AG10803 (cell line): Measurements from ENCODE around the gene RAMP3.

Experiments
- DNase-seq: peaks from one replicate; pipeline ENCODE4 v3.0.0; 2010; ENCODE audit warnings: low read depth
- H3K4me3 ChIP-seq: 2 replicates; pipeline ENCODE4 v1.5.1; 2011; ENCODE audit warnings: mild to moderate bottlenecking, low read length, control low read depth
- CTCF ChIP-seq: conservative IDR thresholded peaks from 2 replicates; pipeline ENCODE4 v1.5.1; 2011; ENCODE audit warnings: mild to moderate bottlenecking, low read length, control low read depth, inconsistent platforms

The RAMP3 gene

GRCh38 chr7:45125193-45125904, 32.2 kb upstream of the RAMP3 start:
- H3K4me3 ChIP-seq = no peak overlapping the region
- DNase-seq = no peak

GRCh38 chr7:45126201-45126600, 31.4 kb upstream of the RAMP3 start:
- H3K4me3 ChIP-seq = no peak overlapping the region
- no peak for TF ChIP-seq CTCF
- DNase-seq = no peak

More at GRCh38 chr7:45125193-45125904, 32.2 kb upstream of the RAMP3 start:
- no peak for TF ChIP-seq CTCF

GRCh38 chr7:45126920-45127319, 30.7 kb upstream of the RAMP3 start:
- DNase-seq = no peak
- H3K4me3 ChIP-seq = no peak overlapping the region
- no peak for TF ChIP-seq CTCF

GRCh38 chr7:45129181-45129800, 28.3 kb upstream of the RAMP3 start:
- no peak for TF ChIP-seq CTCF
- H3K4me3 ChIP-seq = no peak overlapping the region
- no peak for DNase-seq

GRCh38 chr7:45129906-45130305, 27.7 kb upstream of the RAMP3 start:
- no peak for DNase-seq
- no peak for TF ChIP-seq CTCF
- no peak overlapping the region for H3K4me3 ChIP-seq

- no peak for TF ChIP-seq CTCF
Measured at GRCh38 chr7:45130910-45131309, 26.7 kb upstream of the RAMP3 start.

GRCh38 chr7:45131891-45132290, 25.7 kb upstream of the RAMP3 start:
- TF ChIP-seq CTCF = no peak
- DNase-seq = no peak
- no peak overlapping the region for H3K4me3 ChIP-seq

More at GRCh38 chr7:45130910-45131309, 26.7 kb upstream of the RAMP3 start:
- H3K4me3 ChIP-seq = no peak overlapping the region
- DNase-seq = no peak
